ENCODE data around the gene DACH1. TPM values are rescaled to one million over a fixed set of nuclear protein-coding genes. Genes with fewer than 3 reads are reported as not detected.

The DACH1 gene
- total RNA-seq, 1 experiment from 2014 or later: 0.03 TPM

- DNase-seq (ENCODE audit: low read depth, low spot score): no peak
- in situ Hi-C loops (cut with HindIII; ENCODE audit: low pct_unique_long_range_greater_than_20kb, low sequenced_read_pairs): no loop called here
Measured at GRCh38 chr13:71871176-71871754, 4.3 kb upstream of the DACH1 start.

GRCh38 chr13:71870100-71870499, 3.1 kb upstream of the DACH1 start:
- no peak for DNase-seq (ENCODE audit: low read depth, low spot score)
- in situ Hi-C loops (cut with HindIII; ENCODE audit: low pct_unique_long_range_greater_than_20kb, low sequenced_read_pairs): no loop called here

- DNase-seq (ENCODE audit: low read depth, low spot score): no peak
- in situ Hi-C loops (cut with HindIII; ENCODE audit: low pct_unique_long_range_greater_than_20kb, low sequenced_read_pairs): no loop called here
Measured at GRCh38 chr13:71869274-71869673, 2.3 kb upstream of the DACH1 start.

- in situ Hi-C loops (cut with HindIII; ENCODE audit: low pct_unique_long_range_greater_than_20kb, low sequenced_read_pairs): no loop called here
- DNase-seq (ENCODE audit: low read depth, low spot score): no peak
Measured at GRCh38 chr13:71866335-71867130, 471 bp downstream of the DACH1 start.

GRCh38 chr13:71865874-71866334, 1.1 kb downstream of the DACH1 start:
- DNase-seq (ENCODE audit: low read depth, low spot score): no peak
- in situ Hi-C loops (cut with HindIII; ENCODE audit: low pct_unique_long_range_greater_than_20kb, low sequenced_read_pairs): no loop called here

- in situ Hi-C loops (cut with HindIII; ENCODE audit: low pct_unique_long_range_greater_than_20kb, low sequenced_read_pairs): no loop called here
- DNase-seq (ENCODE audit: low read depth, low spot score): no peak
Measured at GRCh38 chr13:71864986-71865873, 1.8 kb downstream of the DACH1 start.

GRCh38 chr13:71864094-71864985, 2.7 kb downstream of the DACH1 start:
- DNase-seq (ENCODE audit: low read depth, low spot score): no peak
- in situ Hi-C loops (cut with HindIII; ENCODE audit: low pct_unique_long_range_greater_than_20kb, low sequenced_read_pairs): no loop called here

GRCh38 chr13:71863254-71863865, 3.6 kb downstream of the DACH1 start:
- in situ Hi-C loops (cut with HindIII; ENCODE audit: low pct_unique_long_range_greater_than_20kb, low sequenced_read_pairs): no loop called here
- no peak for DNase-seq (ENCODE audit: low read depth, low spot score)

GRCh38 chr13:71862459-71862943, 4.5 kb downstream of the DACH1 start:
- in situ Hi-C loops (cut with HindIII; ENCODE audit: low pct_unique_long_range_greater_than_20kb, low sequenced_read_pairs): no loop called here
- no peak for DNase-seq (ENCODE audit: low read depth, low spot score)

GRCh38 chr13:71861769-71862458, 5.1 kb downstream of the DACH1 start:
- no peak for DNase-seq (ENCODE audit: low read depth, low spot score)
- in situ Hi-C loops (cut with HindIII; ENCODE audit: low pct_unique_long_range_greater_than_20kb, low sequenced_read_pairs): no loop called here

- no peak for DNase-seq (ENCODE audit: low read depth, low spot score)
- in situ Hi-C loops (cut with HindIII; ENCODE audit: low pct_unique_long_range_greater_than_20kb, low sequenced_read_pairs): no loop called here
Measured at GRCh38 chr13:71860547-71861138, 6.4 kb downstream of the DACH1 start.

GRCh38 chr13:71858647-71859046, 8.4 kb downstream of the DACH1 start:
- in situ Hi-C loops (cut with HindIII; ENCODE audit: low pct_unique_long_range_greater_than_20kb, low sequenced_read_pairs): no loop called here
- DNase-seq (ENCODE audit: low read depth, low spot score): no peak

GRCh38 chr13:71856548-71857043, 10.4 kb downstream of the DACH1 start:
- in situ Hi-C loops (cut with HindIII; ENCODE audit: low pct_unique_long_range_greater_than_20kb, low sequenced_read_pairs): no loop called here

GRCh38 chr13:71854401-71854800, 12.6 kb downstream of the DACH1 start:
- no peak for DNase-seq (ENCODE audit: low read depth, low spot score)
- in situ Hi-C loops (cut with HindIII; ENCODE audit: low pct_unique_long_range_greater_than_20kb, low sequenced_read_pairs): no loop called here

More at GRCh38 chr13:71856548-71857043, 10.4 kb downstream of the DACH1 start:
- DNase-seq (ENCODE audit: low read depth, low spot score): no peak

GRCh38 chr13:71853725-71854124, 13.3 kb downstream of the DACH1 start:
- in situ Hi-C loops (cut with HindIII; ENCODE audit: low pct_unique_long_range_greater_than_20kb, low sequenced_read_pairs): no loop called here
- DNase-seq (ENCODE audit: low read depth, low spot score): no peak

GRCh38 chr13:71852736-71853135, 14.3 kb downstream of the DACH1 start:
- no peak for DNase-seq (ENCODE audit: low read depth, low spot score)
- in situ Hi-C loops (cut with HindIII; ENCODE audit: low pct_unique_long_range_greater_than_20kb, low sequenced_read_pairs): no loop called here
